Activated naive CD8-positive, alpha-beta T cell treated with anti-CD3 and anti-CD28 coated beads for 36 hours (primary cell): ENCODE results near the gene PSMB8. TPM values are rescaled to one million over a fixed set of nuclear protein-coding genes. Genes with fewer than 3 reads are reported as not detected.
A peak's percentile ranks its signal among the peaks of the same experiment; 100 is the strongest.
"Not testable (repeated sequence)": the region's sequence is repeated elsewhere in the genome, so short reads cannot be mapped to it uniquely, and the experiment has no call there.

Source experiments
- DNase-seq: peaks from one replicate; pipeline ENCODE4 v3.0.0; 2021
- H3K27ac Mint-ChIP-seq: one replicate; pipeline ENCODE4 v1.8.0; 2022; ENCODE audit warnings: mild to moderate bottlenecking, moderate library complexity, mixed read lengths
- H3K27me3 Mint-ChIP-seq: one replicate; pipeline ENCODE4 v1.8.0; 2022; ENCODE audit warnings: mild to moderate bottlenecking, mixed read lengths
- H3K36me3 Mint-ChIP-seq: one replicate; pipeline ENCODE4 v1.8.0; 2021; ENCODE audit warnings: mild to moderate bottlenecking, mixed read lengths
- H3K4me1 Mint-ChIP-seq: one replicate; pipeline ENCODE4 v1.8.0; 2021; ENCODE audit warnings: mixed read lengths
- H3K4me3 Mint-ChIP-seq: one replicate; pipeline ENCODE4 v1.8.0; 2022; ENCODE audit warnings: mild to moderate bottlenecking, moderate library complexity, mixed read lengths
- H3K9me3 Mint-ChIP-seq: one replicate; pipeline ENCODE4 v1.8.0; 2022; ENCODE audit warnings: mixed read lengths
- total RNA-seq, 2 experiments: library from RNA; stranded (reverse); gene quantifications; one replicate each; pipeline ENCODE4 v1.2.3, GENCODE V29; 2021

The PSMB8 gene
- 100 to 1,000 TPM; 385 to 393 TPM for total RNA-seq

DNA sequence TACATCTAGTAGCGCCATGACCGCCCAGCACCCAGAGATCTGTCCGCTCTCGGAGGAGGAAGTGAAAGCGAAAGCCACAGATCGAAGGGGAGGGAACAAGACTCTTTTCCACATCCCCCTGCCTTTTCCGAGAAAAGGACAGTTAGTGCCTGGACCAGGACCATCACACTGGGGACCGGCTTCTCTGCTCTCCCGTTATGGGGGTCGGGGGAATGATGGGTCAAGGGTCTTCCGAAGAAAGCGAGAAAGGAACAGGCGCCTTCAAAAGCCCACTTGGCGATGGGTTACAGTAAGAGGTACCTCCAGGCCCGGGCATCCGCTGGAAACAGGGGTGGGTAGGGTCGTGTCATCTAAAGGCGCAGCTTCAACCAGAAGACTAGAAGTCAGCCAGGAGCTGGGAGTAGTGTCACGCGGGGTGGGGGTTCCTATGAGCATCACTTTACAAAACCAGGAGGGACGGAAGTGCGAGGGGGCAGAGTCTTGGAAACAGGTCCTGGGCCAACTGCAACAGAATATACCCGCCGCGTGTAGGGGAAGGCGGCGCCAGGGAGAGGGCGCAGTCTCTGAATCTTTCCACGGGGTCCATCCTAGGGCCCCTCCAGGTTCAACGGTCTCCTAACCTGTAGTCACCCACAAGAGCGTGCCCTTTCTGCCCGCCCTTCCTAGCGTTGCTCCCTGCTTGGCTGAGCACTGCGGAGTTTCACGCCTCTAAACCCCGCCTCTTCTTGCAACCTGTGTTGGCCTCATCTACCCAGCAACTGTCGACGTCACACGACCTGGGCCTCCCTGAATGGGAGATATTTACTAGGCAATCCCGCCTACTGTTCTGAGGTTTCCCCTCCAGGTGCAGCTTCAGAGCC, at the start of gene PSMB8:
PSMB8 (minus strand) TSS at position 69 of the 860 bp plus-strand sequence; CDS start at position 18, 51 bp downstream.
- Mint-ChIP-seq H3K27me3 (peaks cover 3% of the 10 kb centered on the region), H3K9me3 (peaks cover 1% of the 10 kb centered on the region), H3K4me1 (peaks cover 76% of the 10 kb centered on the region), H3K4me3 (peak within 1 kb of the TSS; percentile 94), H3K27ac (peak within 1 kb of the TSS; percentile 99), H3K36me3 (peaks cover 96% of the 10 kb centered on the region)
- DNase-seq: peak; percentile 96

DNA sequence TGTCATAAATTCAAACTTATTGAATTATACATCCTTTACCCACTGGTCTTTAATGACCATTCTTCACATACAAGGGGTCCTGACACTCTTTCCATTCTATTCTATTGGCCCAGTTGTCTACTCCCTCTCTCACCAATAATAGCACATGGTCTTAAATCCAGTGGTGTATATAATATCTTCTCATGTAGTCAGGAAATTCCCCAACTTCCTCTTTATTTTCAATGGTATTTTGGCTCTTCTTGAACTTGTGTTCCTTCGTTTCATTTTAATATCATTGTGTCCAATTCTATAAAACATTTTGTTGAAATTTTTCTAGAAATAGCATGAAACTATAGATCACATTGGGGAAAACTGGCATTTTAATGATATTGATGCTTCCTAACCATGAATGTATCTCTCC, 47.0 kb upstream of the PSMB8 start:
- Mint-ChIP-seq H3K36me3 (no peaks in the 10 kb centered on the region), H3K4me3 (no peak overlapping the region), H3K27ac (no peak overlapping the region), H3K9me3 (no peaks in the 10 kb centered on the region), H3K27me3 (no peaks in the 10 kb centered on the region), H3K4me1 (peaks cover 12% of the 10 kb centered on the region)
- DNase-seq: no peak

DNA sequence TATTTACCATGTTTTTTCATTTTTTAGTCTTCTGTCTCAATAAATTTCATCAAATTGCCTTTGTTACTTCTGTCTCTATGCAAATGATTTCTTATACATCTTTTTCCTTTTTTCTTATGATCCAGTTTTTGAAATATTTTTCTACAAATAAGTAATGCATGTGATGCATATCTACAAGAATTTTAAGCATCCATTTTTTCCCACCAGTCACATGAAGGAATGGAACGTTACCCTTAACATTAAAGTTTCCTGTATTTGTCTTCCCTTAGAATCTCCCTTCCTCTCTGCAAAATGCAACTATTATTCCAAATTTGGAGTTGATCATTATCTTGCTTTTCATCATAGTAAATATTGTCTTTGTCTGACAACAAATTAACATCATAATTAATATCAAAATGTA, 45.7 kb upstream of the PSMB8 start:
- DNase-seq: no peak
- Mint-ChIP-seq H3K4me1 (peaks cover 6% of the 10 kb centered on the region), H3K4me3 (no peak overlapping the region), H3K36me3 (no peaks in the 10 kb centered on the region), H3K27ac (no peak overlapping the region), H3K9me3 (no peaks in the 10 kb centered on the region), H3K27me3 (no peaks in the 10 kb centered on the region)

- Mint-ChIP-seq H3K36me3 (no peaks in the 10 kb centered on the region), H3K27ac (no peak overlapping the region), H3K27me3 (no peaks in the 10 kb centered on the region)
Observed at GRCh38 chr6:32888576-32888975, 44.7 kb upstream of the PSMB8 start.

GRCh38 chr6:32887616-32888015, 43.8 kb upstream of the PSMB8 start:
- no peak for DNase-seq
- H3K27ac Mint-ChIP-seq: no peak overlapping the region
- H3K36me3 Mint-ChIP-seq: no peaks in the 10 kb centered on the region
- no peaks in the 10 kb centered on the region for H3K27me3 Mint-ChIP-seq
- H3K4me1 Mint-ChIP-seq: peaks cover 4% of the 10 kb centered on the region
- no peaks in the 10 kb centered on the region for H3K9me3 Mint-ChIP-seq
- no peak overlapping the region for H3K4me3 Mint-ChIP-seq

More at GRCh38 chr6:32888576-32888975, 44.7 kb upstream of the PSMB8 start:
- Mint-ChIP-seq H3K4me1 (peaks cover 6% of the 10 kb centered on the region), H3K9me3 (no peaks in the 10 kb centered on the region), H3K4me3 (no peak overlapping the region)
- no peak for DNase-seq

- H3K9me3 Mint-ChIP-seq: no peaks in the 10 kb centered on the region
- peaks cover 7% of the 10 kb centered on the region for H3K4me1 Mint-ChIP-seq
- no peak overlapping the region for H3K4me3 Mint-ChIP-seq
- no peaks in the 10 kb centered on the region for H3K36me3 Mint-ChIP-seq
- no peaks in the 10 kb centered on the region for H3K27me3 Mint-ChIP-seq
- H3K27ac Mint-ChIP-seq: no peak overlapping the region
- DNase-seq: no peak
Observed at GRCh38 chr6:32886681-32887383, 43.0 kb upstream of the PSMB8 start.

DNA sequence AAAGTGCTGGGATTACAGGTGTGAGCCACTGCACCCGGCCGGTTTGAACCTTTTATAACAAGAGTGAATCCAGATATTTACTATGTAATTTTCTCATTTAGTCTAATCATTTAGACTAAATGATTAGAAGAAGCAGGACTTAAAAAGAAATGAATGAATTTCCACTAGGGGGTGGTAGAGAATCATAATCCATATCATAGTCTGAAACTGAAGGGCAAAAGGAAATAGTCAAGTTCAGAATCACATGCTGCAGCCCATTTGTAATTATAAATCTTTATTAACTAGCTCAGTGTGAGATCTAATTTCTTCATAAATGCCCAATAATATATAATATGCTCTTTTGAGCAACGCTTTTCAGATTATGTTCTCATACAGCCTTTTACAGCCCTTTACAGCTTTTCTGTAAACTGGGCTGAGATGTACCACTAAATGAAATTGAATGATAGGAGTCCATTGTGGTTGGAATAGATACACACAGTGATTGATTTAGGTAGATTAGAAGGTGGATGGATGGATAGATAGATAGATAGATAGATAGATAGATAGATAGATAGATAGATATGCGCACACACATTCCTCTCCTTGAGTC, 41.9 kb upstream of the PSMB8 start:
- Mint-ChIP-seq H3K36me3 (no peaks in the 10 kb centered on the region), H3K4me3 (no peak overlapping the region), H3K27ac (no peak overlapping the region), H3K4me1 (peaks cover 7% of the 10 kb centered on the region), H3K9me3 (no peaks in the 10 kb centered on the region), H3K27me3 (no peaks in the 10 kb centered on the region)
- no peak for DNase-seq

- Mint-ChIP-seq H3K9me3 (no peaks in the 10 kb centered on the region), H3K27ac (no peak overlapping the region), H3K4me1 (peaks cover 7% of the 10 kb centered on the region), H3K27me3 (peaks cover 6% of the 10 kb centered on the region), H3K36me3 (peaks cover 2% of the 10 kb centered on the region), H3K4me3 (no peak overlapping the region)
- DNase-seq: no peak
Observed at GRCh38 chr6:32883789-32884188, 39.9 kb upstream of the PSMB8 start.

GRCh38 chr6:32882879-32883250, 39.0 kb upstream of the PSMB8 start:
- Mint-ChIP-seq H3K4me1 (peaks cover 7% of the 10 kb centered on the region), H3K4me3 (no peak overlapping the region), H3K27ac (no peak overlapping the region), H3K27me3 (peaks cover 6% of the 10 kb centered on the region), H3K9me3 (no peaks in the 10 kb centered on the region), H3K36me3 (peaks cover 2% of the 10 kb centered on the region)
- no peak for DNase-seq

DNA sequence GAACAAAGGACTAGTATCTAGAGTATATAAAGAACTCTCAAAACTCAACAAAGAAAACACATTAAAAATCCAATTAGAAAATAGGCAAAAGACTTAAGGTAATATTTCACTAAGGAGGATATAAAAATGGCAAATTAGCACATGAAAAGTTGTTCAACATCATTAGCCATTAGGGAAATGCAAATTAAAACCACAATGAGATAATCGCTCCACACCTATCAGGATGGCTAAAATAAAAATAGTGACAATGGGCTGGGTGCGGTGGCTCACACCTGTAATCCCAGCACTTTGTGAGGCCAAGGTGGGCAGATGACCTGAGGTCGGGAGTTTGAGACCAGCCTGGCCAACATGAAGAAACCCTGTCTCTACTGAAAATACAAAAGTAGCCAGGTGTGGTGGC, 37.1 kb upstream of the PSMB8 start:
- H3K4me1 Mint-ChIP-seq, DNase-seq, H3K9me3 Mint-ChIP-seq: not testable (repeated sequence)

GRCh38 chr6:32879691-32880090, 35.8 kb upstream of the PSMB8 start:
- Mint-ChIP-seq H3K4me3 (no peak overlapping the region), H3K4me1 (peaks cover 3% of the 10 kb centered on the region), H3K36me3 (peaks cover 2% of the 10 kb centered on the region), H3K27me3 (peaks cover 11% of the 10 kb centered on the region), H3K27ac (no peak overlapping the region), H3K9me3 (no peaks in the 10 kb centered on the region)
- DNase-seq: no peak

More for the DNA sequence above, 37.1 kb upstream of the PSMB8 start:
- not testable (repeated sequence) for H3K4me3 Mint-ChIP-seq, H3K36me3 Mint-ChIP-seq, H3K27ac Mint-ChIP-seq
- peaks cover 11% of the 10 kb centered on the region for H3K27me3 Mint-ChIP-seq

DNA sequence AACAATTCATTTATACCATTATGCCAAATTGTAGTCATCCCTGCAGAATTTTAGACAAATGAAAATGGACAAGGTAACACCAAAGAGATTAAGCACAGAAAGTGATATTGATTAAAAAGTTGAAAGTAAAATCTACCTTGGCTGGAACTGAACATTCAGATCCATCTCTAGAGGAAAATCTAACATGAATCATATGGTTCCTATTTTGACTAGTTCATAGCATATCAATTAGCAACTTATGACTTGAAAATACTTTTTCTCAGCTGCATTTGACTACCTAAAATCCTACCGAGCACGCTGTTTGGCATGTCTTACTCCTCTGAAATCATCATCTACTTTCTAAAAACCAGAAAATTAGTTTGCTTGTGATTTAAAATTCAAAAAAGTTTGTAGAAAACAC, 32.8 kb upstream of the PSMB8 start:
- Mint-ChIP-seq H3K36me3 (peaks cover 5% of the 10 kb centered on the region), H3K9me3 (no peaks in the 10 kb centered on the region), H3K4me3 (no peak overlapping the region), H3K27me3 (peaks cover 15% of the 10 kb centered on the region), H3K4me1 (peaks cover 4% of the 10 kb centered on the region), H3K27ac (no peak overlapping the region)
- no peak for DNase-seq

- not testable (repeated sequence) for H3K27ac Mint-ChIP-seq, DNase-seq, H3K4me3 Mint-ChIP-seq, H3K36me3 Mint-ChIP-seq, H3K27me3 Mint-ChIP-seq, H3K9me3 Mint-ChIP-seq
- H3K4me1 Mint-ChIP-seq: peaks cover 19% of the 10 kb centered on the region
Observed at GRCh38 chr6:32873947-32874346, 30.1 kb upstream of the PSMB8 start.

- peaks cover 52% of the 10 kb centered on the region for H3K4me1 Mint-ChIP-seq
- H3K4me3 Mint-ChIP-seq: no peak overlapping the region
- H3K27ac Mint-ChIP-seq: no peak overlapping the region
- peaks cover 11% of the 10 kb centered on the region for H3K36me3 Mint-ChIP-seq
- peak; percentile 75 for DNase-seq
- no peaks in the 10 kb centered on the region for H3K27me3 Mint-ChIP-seq
- no peaks in the 10 kb centered on the region for H3K9me3 Mint-ChIP-seq
Observed at GRCh38 chr6:32868257-32868788, 24.5 kb upstream of the PSMB8 start.
